ENCODE data around the gene VWA2.

VWA2 gene

DNA sequence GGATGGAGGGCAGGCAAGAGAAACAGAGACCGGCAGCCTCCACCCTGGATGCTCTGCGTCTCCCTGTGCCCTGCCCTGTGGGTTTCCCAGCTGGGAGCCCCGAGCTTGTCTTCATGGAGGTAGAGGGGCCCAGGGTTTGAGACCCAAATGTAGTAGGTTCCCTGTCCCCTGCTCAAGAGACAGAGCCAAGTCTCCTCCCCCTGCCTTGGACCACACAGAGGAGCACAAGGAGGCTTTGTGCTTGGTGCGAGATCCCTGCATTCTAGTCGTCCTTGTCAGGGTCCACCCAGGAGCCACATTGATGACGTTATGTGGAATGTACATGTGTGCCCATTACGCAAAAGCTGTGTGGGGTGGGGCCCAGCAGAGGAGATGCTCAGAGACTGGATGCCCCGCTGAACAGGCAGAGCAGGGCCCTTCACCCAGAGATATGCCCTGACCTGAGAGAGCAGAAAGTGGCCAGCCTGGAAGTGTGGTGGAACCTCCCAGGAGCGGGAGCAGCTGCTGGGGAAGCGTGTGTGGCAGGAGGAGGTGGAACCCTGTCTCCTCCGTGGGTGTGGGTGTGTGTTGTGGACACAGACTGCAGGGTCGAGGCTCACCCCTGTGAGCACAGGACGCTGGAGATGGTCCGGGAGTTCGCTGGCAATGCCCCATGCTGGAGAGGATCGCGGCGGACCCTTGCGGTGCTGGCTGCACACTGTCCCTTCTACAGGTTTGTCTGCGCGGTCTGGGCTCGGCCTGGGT lies 39.3 kb downstream of the VWA2 start:
- no peak for DNase-seq (ENCODE audit: low spot score)

DNA sequence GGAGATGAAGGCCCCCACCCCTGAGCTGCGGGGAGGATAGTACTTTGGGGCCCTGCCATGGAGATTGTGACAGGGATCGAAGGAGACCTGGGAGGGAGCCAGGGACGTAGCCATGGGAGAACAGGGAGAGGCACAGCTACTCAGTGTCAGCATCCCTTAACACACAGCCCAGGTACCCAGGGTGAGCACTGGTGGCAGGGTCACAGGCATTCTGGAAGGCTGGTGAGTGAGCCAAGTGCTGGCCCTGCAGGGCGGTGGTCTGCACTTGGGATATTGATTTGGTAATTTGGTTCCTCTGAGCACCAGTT lies 39.8 kb downstream of the VWA2 start:
- no peak for DNase-seq (ENCODE audit: low spot score)

DNA sequence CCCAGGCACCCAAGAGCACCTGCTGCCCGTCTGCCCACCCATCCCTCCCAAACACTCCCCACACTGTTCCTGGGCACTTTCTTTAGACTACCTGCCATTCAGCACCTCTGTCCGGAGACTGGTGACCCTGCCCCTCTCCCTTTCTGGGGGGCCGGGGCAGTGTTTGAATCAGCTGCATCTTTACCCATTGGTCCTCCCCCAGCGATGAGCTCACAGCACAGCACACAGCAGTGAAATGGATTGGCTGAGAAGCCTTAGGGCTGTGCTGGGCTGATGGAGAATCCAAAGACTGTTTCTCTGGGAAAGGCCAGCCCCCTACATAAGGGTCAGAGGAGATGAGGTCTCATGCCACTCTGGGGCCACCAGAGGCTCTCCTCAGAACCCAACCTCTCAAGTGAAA lies 40.2 kb downstream of the VWA2 start:
- DNase-seq (ENCODE audit: low spot score), result no peak

DNA sequence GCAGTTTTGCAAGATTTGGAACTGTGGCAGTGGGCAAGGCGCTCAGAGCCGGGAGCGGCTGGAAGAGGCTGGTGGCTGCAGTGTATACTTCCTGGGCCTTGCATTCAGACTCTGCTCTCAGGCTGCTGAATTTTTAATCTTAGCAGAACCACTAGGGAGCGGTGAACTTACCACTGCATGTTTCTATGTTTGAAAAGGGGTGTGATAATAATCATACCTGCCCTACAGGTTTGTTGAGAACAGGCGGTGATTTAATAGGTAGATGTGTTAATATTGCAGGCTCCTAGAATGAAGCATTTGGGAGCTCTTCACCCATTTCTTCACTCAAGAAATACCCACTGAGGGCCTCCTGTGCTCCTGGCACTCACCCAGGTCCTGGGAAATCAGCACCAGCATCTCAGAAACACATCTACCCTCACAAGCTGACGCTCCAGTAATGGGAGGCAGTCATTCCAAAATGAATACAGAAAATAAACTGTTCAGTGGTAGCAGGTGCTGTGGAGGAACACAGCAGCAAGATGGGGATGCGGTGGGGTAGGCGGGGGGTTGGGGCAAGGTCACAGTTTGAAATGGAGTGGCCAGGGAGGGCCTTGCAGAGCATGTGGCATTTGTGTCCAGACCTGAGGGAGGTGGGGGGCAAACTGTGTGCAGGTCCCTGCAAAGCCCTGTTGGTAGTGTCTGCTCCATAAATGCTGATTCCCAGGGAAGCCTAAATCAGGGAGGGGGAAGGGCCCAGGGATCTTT lies 41.0 kb downstream of the VWA2 start:
- no peak for DNase-seq (ENCODE audit: low spot score)

DNA sequence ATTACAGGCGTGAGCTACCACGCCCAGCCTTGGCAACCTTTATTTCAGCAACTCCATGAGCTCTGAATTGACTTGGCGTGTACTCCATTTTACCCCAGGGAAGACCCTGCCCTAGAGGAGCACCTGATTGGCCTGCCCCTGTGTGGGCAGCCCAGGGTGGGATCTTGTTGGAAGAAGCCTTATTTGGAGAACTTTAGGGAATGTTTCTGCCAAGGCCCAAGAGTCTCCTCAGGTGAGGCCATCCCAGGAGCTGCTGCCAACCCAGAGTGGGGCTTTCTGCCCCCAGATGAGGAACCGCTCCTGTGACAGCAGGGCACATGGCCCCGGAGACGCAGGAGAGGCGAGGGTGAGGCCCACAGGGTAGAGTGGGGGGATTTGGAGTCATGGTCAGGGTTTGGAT lies 42.0 kb downstream of the VWA2 start:
- DNase-seq (ENCODE audit: low spot score), result no peak

DNA sequence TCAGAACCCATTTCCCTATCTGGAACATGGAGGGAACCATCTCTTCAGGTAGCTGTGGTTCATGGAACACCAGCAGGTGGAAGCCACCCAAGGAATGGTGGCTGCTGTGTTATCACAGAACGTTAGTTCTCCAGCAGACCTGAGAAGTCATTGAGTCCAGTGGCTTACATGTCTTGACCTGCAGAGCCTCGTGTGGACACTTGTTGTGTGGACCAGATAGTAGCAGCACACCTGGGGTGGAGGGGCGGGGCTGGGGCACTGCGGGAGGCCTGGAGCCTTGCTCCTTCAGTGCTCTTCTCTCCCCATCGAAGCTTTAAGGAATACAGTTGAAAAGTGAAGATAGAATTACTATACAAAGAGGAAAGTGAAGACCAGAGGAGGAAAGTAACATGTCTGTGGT lies 42.4 kb downstream of the VWA2 start:
- no peak for DNase-seq (ENCODE audit: low spot score)

DNA sequence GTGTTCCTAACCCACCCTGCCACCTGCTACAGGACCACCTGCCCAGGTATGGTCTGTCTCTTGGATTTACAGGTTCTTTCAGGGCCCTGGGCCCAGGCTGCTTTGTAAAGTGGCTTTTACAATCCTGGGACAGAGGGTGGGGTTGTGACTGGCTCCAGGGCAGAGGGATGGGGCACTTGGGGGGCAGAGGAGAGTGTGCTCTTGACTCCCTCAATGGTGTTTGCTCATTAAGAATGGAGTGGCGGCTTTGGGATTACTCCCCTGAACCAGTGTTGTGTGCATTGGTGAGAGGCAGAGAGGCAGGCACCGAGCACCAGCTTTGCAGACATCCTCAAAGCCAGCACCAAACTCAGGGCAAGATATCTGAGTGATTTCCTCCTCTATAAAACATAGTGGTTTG lies 43.5 kb downstream of the VWA2 start:
- no peak for DNase-seq (ENCODE audit: low spot score)

DNA sequence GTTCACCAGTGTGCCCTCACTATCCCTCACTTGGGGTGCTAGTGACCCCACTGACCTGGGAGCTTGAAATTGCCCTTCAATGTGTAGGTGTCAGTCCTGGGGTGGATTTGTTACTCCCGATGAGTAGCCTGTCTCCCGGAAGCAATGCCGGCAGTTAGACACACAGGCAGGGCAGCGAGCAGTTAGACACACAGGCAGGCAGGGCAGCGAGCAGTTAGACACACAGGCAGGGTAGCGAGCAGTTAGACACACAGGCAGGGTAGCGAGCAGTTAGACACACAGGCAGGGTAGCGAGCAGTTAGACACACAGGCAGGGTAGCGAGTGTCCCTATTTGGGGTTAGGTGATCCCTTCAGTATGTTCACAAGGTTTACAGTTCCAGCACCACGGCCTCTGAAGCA lies 44.0 kb downstream of the VWA2 start:
- DNase-seq (ENCODE audit: low spot score), result no peak

DNA sequence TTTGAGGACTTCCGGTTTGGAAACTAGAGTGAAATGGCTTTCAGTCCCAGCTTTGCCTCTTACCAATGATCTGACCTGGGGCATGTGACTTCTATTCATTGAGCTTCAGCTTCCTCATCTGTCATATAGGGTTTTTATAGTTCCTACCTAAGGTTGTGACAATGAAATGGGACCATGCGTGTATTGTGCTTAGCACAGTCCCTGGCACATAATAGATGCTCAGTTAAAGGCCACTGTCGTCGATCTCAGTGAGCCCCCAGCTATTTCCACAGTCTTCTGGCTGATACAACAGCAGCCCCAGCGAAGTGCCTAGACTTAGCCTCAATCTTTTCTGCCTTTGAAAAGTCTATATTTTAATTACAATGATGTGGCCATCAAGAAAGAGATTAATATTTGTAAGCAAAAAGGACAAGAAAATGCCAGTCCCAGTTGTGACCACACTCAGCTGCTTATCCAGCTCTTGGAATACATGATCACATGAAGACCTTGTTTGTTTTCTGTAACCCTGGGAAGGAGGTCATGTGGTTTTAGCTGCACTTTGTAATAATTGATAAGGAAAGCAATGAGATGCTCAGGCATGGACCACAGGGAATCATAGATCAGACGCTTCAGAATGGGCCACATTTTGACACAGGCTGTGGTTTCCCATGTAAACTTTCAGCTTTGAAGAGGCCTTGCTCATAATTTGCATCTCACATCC lies 44.6 kb downstream of the VWA2 start:
- no peak for DNase-seq (ENCODE audit: low spot score)

DNA sequence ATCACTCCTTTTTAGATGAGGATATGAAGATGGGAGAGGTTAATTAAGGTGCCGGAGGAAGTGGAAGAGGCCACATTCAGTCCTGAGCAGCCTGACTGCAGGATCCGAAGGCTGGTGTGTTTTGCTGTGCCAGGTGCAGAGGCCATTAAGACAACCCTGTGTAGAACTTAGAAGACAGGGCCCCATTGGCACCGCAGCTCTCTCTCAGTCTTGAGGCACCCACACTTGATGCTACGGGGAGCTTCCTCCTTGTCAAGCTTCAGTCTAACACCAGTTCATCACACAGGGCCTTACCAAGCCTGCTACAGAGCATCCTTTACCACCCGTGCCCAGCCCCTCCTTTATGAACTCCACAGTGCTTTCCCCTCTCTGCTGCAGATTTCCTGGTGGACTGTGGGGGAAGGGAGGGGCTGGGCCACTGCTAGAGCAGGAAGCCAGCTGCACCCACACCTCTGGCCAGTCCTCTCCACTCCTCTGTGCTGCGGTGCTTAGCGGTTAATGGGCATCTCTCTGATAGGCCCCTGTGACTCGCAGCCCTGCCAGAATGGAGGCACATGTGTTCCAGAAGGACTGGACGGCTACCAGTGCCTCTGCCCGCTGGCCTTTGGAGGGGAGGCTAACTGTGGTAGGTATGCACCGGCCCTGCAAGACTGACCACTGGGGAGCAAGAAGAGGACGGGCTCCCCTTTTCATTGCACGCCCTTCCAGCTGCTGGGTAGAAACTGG lies 45.5 kb downstream of the VWA2 start:
- no peak for DNase-seq (ENCODE audit: low spot score)

DNA sequence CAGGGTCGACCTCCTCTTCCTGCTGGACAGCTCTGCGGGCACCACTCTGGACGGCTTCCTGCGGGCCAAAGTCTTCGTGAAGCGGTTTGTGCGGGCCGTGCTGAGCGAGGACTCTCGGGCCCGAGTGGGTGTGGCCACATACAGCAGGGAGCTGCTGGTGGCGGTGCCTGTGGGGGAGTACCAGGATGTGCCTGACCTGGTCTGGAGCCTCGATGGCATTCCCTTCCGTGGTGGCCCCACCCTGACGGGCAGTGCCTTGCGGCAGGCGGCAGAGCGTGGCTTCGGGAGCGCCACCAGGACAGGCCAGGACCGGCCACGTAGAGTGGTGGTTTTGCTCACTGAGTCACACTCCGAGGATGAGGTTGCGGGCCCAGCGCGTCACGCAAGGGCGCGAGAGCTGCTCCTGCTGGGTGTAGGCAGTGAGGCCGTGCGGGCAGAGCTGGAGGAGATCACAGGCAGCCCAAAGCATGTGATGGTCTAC lies 46.9 kb downstream of the VWA2 start:
- no peak for DNase-seq (ENCODE audit: low spot score)

DNA sequence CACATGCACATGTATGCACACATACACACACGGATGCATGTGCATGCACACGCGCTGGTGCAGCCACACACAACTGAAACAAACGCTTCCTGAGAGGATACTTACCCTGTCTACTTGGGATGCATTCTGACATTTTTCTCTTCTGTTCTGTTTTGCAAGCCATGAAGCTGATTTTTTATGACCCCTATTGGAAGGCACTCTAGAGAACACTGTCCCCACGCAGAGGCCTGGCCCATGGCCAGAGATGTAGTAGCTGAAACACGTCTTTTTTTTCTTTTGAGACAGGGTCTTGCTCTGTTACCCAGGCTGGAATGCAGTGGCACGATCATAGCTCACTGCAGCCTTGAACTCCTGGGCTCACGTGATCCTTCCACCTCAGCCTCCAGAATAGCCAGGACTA lies 47.9 kb downstream of the VWA2 start:
- DNase-seq (ENCODE audit: low spot score), result no peak

DNA sequence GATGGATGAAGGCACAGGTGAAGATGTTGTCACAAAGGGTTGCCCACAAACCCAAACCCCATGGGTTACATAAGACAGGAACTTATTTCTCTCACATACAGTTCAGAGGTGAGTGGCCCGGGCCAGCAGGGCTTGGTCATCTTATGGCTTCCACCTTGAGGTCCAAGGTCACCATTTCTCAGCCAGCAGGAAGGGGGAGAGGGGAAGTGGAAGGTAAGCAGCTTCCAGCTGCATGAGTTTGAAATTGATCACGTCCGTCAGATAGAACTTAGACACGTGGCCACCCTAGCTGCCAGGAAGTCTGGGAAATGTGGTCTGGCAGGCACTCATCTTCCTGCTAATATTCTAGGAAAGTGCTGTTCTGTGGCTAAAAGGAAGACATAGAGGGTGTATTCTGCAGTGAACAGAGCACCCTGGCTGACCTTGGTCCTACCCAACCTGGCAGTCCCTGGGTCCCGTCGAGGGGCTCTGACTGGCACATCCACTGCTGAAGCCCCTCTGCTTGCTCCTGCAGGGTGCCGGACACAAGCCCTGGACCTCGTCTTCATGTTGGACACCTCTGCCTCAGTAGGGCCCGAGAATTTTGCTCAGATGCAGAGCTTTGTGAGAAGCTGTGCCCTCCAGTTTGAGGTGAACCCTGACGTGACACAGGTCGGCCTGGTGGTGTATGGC lies 49.5 kb downstream of the VWA2 start:
- no peak for DNase-seq (ENCODE audit: low spot score)

DNA sequence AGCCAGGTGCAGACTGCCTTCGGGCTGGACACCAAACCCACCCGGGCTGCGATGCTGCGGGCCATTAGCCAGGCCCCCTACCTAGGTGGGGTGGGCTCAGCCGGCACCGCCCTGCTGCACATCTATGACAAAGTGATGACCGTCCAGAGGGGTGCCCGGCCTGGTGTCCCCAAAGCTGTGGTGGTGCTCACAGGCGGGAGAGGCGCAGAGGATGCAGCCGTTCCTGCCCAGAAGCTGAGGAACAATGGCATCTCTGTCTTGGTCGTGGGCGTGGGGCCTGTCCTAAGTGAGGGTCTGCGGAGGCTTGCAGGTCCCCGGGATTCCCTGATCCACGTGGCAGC lies 50.0 kb downstream of the VWA2 start:
- DNase-seq (ENCODE audit: low spot score), result no peak

DNA sequence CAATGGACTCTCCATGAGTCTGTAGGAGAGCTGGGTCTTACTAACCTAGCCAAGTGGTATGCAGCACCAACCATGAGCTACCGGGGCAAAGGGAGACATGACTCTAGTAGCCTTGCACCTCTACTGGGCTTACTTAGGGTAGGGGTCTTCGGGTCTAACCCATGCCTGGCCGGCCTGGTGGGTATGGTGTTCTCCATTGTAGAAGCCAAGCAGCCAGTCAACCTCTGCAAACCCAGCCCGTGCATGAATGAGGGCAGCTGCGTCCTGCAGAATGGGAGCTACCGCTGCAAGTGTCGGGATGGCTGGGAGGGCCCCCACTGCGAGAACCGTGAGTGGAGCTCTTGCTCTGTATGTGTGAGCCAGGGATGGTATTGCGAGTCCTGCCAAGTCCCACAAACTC lies 51.0 kb downstream of the VWA2 start:
- DNase-seq (ENCODE audit: low spot score), result no peak

DNA sequence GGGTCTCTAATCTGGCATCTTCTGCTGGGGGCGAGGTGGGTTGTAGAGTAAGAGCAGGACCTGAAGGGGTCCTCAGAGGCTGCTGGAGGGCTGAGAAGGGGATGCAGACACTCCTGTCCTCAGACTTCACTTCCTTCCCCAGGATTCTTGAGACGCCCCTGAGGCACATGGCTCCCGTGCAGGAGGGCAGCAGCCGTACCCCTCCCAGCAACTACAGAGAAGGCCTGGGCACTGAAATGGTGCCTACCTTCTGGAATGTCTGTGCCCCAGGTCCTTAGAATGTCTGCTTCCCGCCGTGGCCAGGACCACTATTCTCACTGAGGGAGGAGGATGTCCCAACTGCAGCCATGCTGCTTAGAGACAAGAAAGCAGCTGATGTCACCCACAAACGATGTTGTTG lies 52.0 kb downstream of the VWA2 start:
- no peak for DNase-seq (ENCODE audit: low spot score)

DNA sequence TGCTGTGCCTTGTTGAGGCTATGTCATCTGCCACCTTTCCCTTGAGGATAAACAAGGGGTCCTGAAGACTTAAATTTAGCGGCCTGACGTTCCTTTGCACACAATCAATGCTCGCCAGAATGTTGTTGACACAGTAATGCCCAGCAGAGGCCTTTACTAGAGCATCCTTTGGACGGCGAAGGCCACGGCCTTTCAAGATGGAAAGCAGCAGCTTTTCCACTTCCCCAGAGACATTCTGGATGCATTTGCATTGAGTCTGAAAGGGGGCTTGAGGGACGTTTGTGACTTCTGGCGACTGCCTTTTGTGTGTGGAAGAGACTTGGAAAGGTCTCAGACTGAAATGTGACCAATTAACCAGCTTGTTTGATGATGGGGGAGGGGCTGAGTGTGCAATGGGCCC lies 52.5 kb downstream of the VWA2 start:
- DNase-seq (ENCODE audit: low spot score), result no peak

DNA sequence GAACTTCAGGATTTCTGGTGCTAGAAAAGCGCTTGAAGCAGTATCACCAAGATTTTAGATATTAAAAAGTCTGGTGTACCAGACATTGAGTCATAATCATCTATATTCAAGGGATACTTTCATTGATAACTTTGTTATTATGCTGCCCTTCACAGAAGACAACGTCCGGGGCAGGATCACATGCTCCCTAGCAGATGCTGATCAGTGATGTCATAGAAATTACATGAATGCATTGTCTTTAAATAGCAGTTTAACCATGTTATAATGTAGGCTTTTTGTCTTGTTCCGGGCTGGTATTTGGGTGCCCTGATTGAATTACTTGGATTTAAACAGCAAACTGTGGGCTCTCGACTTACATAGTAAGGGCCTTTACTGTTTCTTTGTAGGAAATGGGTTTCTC lies 54.0 kb downstream of the VWA2 start:
- no peak for DNase-seq (ENCODE audit: low spot score)

DNA sequence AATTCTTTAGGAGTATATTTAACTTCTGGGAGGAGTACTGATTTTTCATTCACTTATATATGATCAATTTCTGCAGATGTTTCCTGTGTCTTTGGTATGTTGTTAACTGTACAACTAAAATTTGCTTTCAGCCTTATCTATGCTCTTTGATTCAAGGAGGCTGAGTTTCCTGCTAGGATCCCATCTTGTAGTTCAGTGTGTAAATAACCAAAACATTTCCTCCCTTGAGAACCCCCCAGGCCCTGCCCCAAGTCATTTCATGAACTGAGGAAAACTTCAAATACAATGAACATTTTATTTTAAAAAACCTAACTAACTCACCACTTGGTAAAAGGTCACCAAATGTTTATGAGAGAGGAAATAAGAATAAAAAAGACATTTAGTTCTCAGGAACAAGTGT lies 55.5 kb downstream of the VWA2 start:
- no peak for DNase-seq (ENCODE audit: low spot score)

DNA sequence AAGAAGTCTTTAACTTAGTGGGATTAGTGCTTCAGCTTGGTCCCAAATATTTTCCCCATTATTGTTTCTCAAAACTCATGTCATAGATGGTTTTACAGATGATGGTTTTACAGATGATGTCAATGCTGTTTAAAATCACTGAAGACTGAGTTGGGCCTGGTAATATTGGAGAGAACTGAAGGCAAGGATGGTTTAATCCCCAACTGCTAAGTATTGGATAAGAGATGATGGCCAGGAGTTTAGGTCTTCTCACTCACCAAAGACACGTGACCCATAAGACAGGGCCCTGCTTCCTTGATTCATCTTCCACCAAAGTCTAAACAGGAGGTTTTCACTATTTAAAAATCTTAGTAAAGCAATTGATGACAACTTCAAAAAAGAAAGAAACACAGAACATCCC lies 56.3 kb downstream of the VWA2 start:
- DNase-seq (ENCODE audit: low spot score), result no peak

DNA sequence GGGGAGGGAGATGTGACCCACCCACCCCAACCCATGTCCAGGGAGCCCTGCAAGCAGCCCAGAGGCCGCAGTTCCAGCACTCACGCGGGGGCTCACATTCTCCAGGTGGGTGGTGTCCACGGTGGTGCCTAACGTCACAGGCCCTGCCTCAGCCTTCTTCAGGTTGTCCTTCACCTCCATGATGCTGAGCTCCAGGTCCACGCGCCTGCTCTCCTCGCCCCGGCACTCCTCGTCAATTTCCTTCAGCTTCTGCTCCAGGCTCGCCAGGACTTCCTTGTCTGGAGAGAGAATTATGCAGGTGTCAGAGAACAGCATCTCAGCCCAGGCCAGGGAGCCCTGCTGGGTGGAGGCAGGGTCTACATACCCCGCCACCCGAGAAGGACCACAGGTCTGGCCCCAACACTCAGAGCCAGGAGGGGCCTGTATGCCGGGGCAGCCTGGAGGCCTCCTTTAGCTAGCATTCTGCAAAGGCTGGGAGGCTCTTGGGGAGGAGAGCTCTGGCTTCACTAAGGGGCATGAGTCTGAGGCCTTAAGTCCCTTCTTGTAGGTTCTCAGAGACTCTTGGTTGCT lies 58.2 kb downstream of the VWA2 start:
- DNase-seq (ENCODE audit: low spot score), result no peak

Measured in pons (tissue), 1 donor.